Endothelial cell of umbilical vein (primary cell): ENCODE measurements around the gene CERS2. TPM values are rescaled to one million over a fixed set of nuclear protein-coding genes. Genes with fewer than 3 reads are reported as not detected.

ENCODE experiments used
- BruUV-seq: library from RNA; stranded (reverse); fragments of 400-500 nt; replicated peaks from 2 replicates; lab custom pipeline; 2021; lab: Mats Ljungman, UMichigan
- CTCF ChIA-PET: fragments of 300-600, 350-600 bp; sonication (Branson Sonifier 250); formaldehyde crosslinking; loops from one replicate; lab custom pipeline; 2021; ENCODE audit warnings: antibody characterized with exemption, inconsistent platforms; lab: Charles Lee
- POLR2A ChIA-PET: fragments of 300-600, 350-600 bp; sonication (Branson Sonifier 250); formaldehyde crosslinking; loops from one replicate; lab custom pipeline; 2021; ENCODE audit warnings: antibody characterized with exemption, inconsistent platforms; lab: Charles Lee
- DNase-seq: peaks from one replicate; pipeline ENCODE4 v3.0.0-alpha.2; 2011; ENCODE audit warnings: low read depth, low spot score
- FAIRE-seq: peaks from 2 replicates; lab custom pipeline; 2011; peaks lifted over from hg19 to GRCh38; lab: Jason Lieb, UNC
- H2AFZ ChIP-seq: 2 replicates; pipeline ENCODE4 v1.6.0; 2012; ENCODE audit warnings: low read depth, low read length, control low read depth, inconsistent platforms
- H3K27ac ChIP-seq: 2 replicates; pipeline ENCODE4 v1.5.1; 2011; ENCODE audit warnings: low read depth, mild to moderate bottlenecking, control low read depth, low read length, moderate library complexity; ENCODE audit not compliant: insufficient read depth
- H3K27me3 ChIP-seq, 2 experiments: 2 replicates each; pipeline versions ENCODE4 v1.6.0 to v1.6.1; 2011; ENCODE audit warnings: low read length in 2 of 2, mixed read lengths in 1 of 2; ENCODE audit not compliant: control insufficient read depth in 2 of 2, insufficient read depth in 2 of 2
- H3K36me3 ChIP-seq, 2 experiments: 2 replicates in 1 of 2; 3 replicates in 1 of 2; pipeline ENCODE4 v1.5.1; 2011; ENCODE audit warnings: low read length in 2 of 2, mild to moderate bottlenecking in 1 of 2, moderate library complexity in 1 of 2; ENCODE audit not compliant: control insufficient read depth in 2 of 2, insufficient read depth in 2 of 2; ENCODE audit errors: extremely low read depth in 1 of 2
- H3K4me1 ChIP-seq: 3 replicates; pipeline ENCODE4 v1.5.1; 2011; ENCODE audit warnings: mild to moderate bottlenecking, low read length; ENCODE audit not compliant: control insufficient read depth, insufficient read depth; ENCODE audit errors: extremely low read depth
- H3K4me2 ChIP-seq: 2 replicates; pipeline ENCODE4 v1.6.1; 2011; ENCODE audit warnings: low read length, control low read depth, mixed read lengths; ENCODE audit not compliant: insufficient read depth
- H3K4me3 ChIP-seq, 3 experiments: fragments of 200-600 bp in 1 of 3; sonication (generic), shearing (Covaris generic) in 1 of 3; replicated peaks in 1 of 3; 2 replicates each; pipeline ENCODE4 v1.5.1; 2011 to 2016; ENCODE audit warnings: control low read depth in 3 of 3, low read length in 3 of 3, mild to moderate bottlenecking in 2 of 3, inconsistent platforms in 1 of 3, low read depth in 1 of 3, moderate library complexity in 1 of 3; ENCODE audit not compliant: insufficient read depth in 1 of 3
- H3K79me2 ChIP-seq: 2 replicates; pipeline ENCODE4 v1.6.0; 2012; ENCODE audit warnings: low read length, inconsistent platforms; ENCODE audit not compliant: control insufficient read depth, insufficient read depth
- H3K9ac ChIP-seq: replicated peaks from 2 replicates; pipeline ENCODE3; 2011; ENCODE audit warnings: low read length, control low read depth; ENCODE audit not compliant: insufficient read depth; ENCODE audit errors: extremely low read depth
- H3K9me1 ChIP-seq: replicated peaks from 3 replicates; pipeline ENCODE4 v1.6.0; 2011; ENCODE audit warnings: mild to moderate bottlenecking, low read length; ENCODE audit not compliant: control insufficient read depth, insufficient read depth; ENCODE audit errors: extremely low read depth
- H3K9me3 ChIP-seq: replicated peaks from 2 replicates; pipeline ENCODE4 v1.5.1; 2012; ENCODE audit warnings: low read length, inconsistent platforms; ENCODE audit not compliant: control insufficient read depth, insufficient read depth
- H4K20me1 ChIP-seq: replicated peaks from 2 replicates; pipeline ENCODE3; 2011; ENCODE audit warnings: mild to moderate bottlenecking, low read length; ENCODE audit not compliant: control insufficient read depth, insufficient read depth; ENCODE audit errors: extremely low read depth
- EZH2 ChIP-seq: IDR thresholded peaks from 2 replicates; pipeline ENCODE4 v1.6.1; 2012; ENCODE audit warnings: borderline replicate concordance, low read depth, mild to moderate bottlenecking, moderate library complexity, low read length, inconsistent platforms; ENCODE audit not compliant: severe bottlenecking
- FOS ChIP-seq: IDR thresholded peaks from 2 replicates; pipeline ENCODE4 v1.6.1; 2011; ENCODE audit warnings: mild to moderate bottlenecking, low read length, moderate library complexity, borderline replicate concordance; ENCODE audit not compliant: insufficient read depth
- GATA2 ChIP-seq: IDR thresholded peaks from 2 replicates; pipeline ENCODE4 v1.7.0; 2011; ENCODE audit warnings: low read depth, mild to moderate bottlenecking, moderate library complexity, mixed read lengths, low read length; ENCODE audit not compliant: insufficient read length, insufficient read depth
- JUN ChIP-seq: IDR thresholded peaks from 2 replicates; pipeline ENCODE4 v1.6.1; 2011; ENCODE audit warnings: borderline replicate concordance, low read depth; ENCODE audit not compliant: insufficient read length, insufficient read depth
- MYC ChIP-seq: IDR thresholded peaks from one replicate; pipeline ENCODE4 v1.6.1; 2011; ENCODE audit warnings: mild to moderate bottlenecking, low read depth, low read length
- POLR2A ChIP-seq: IDR thresholded peaks from 2 replicates; pipeline ENCODE4 v1.6.1; 2012; ENCODE audit warnings: low read depth, mild to moderate bottlenecking, control low read depth, low read length
- POLR2AphosphoS5 ChIP-seq: IDR thresholded peaks from 2 replicates; pipeline ENCODE4 v1.6.1; 2012; ENCODE audit warnings: low read depth, mild to moderate bottlenecking, control low read depth, low read length, moderate library complexity; ENCODE audit not compliant: insufficient read depth
- dilution Hi-C: fragments of 300-500 bp; cut with MboI; formaldehyde crosslinking; loops from one replicate; pipeline ENCODE4 v1.15.0; 2019; ENCODE audit warnings: low sequenced_read_pairs; ENCODE audit not compliant: extremely low pct_ligation_motif_present
- intact Hi-C: fragments of 100-400 bp; cut with micrococcal nuclease; formaldehyde crosslinking; loops from one replicate; pipeline ENCODE4 v1.10.0; 2022
- polyA plus RNA-seq, 4 experiments: library from polyadenylated mRNA; depleted of rRNA in 3 of 4; stranded (reverse) in 3 of 4; unstranded in 1 of 4; fragments of >200 nt; gene quantifications; 2 replicates each; pipeline versions ENCODE4 v1.2.1 to v1.2.3, GENCODE V29; 2011 to 2012; ENCODE audit warnings: missing spikeins in 1 of 4
- total RNA-seq: library from RNA; stranded (reverse); gene quantifications from 2 replicates; pipeline ENCODE4 v1.2.3, GENCODE V29; 2021
- TF ChIP-seq, protein P1 (sequence below): IDR thresholded peaks from 2 replicates; pipeline ENCODE4 v1.6.1; 2011; ENCODE audit not compliant: insufficient read depth, insufficient read length
- TF ChIP-seq, protein P2 (sequence below), 2 donors: IDR thresholded peaks; 1 replicate in 1 of 2; 2 replicates in 1 of 2; pipeline ENCODE4 v1.5.1; 2011; ENCODE audit warnings: low read length in 2 of 2, mild to moderate bottlenecking in 2 of 2, moderate library complexity in 2 of 2, control low read depth in 1 of 2, inconsistent platforms in 1 of 2, low read depth in 1 of 2; ENCODE audit not compliant: insufficient read depth in 1 of 2; ENCODE audit errors: extremely low read depth in 1 of 2

CERS2 gene
- total and polyA plus RNA-seq, 2 donors (not counting 3 experiments of a cell fraction or from before 2014, with no cell fraction given), result 143 to 155 TPM

DNA sequence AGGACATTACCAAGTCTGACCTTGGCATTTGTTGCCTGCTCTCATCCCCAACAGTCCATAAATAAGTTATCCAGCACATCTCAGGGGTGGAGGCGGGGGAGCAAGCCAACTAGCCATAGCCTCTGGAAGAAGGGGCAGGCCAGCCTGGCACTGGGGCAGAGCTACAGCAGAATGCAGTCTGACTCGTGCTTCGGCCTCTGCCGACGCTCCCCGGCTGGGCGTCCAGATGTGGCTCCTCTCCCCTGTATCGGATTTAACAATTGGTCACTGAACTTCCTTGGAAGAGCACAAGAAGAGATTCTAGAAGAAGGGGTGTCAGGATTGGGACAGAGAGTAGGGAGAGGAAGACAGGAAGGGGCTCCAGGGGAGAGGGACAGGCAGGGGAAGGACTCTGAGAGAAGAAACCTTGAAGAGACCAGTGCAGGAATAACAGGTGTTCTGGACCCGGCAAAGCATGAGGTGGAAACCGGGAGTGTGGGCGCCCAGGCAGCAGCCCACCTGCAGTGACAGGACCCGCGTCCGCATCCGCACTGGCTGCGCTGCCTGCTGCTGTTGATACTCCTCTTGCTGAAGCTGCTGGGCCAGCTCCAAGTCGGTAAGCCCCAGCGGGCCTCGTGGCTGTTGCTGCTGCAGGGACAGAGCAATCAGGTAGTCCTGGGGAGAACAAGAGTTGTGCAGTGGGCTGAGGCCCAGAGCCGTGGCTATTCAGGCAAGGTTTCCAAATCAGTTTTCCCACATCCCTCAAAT lies 22.7 kb upstream of the CERS2 start:
- Histone ChIP-seq H4K20me1 (no peaks in the 10 kb centered on the region), H3K9me3 (no peaks in the 10 kb centered on the region), H3K36me3 (peaks cover 0 to 11% of the 10 kb centered on the region in 2 experiments), H2AFZ (no peak overlapping the region), H3K4me2 (no peak overlapping the region), H3K27me3 (no peaks in the 10 kb centered on the region), H3K79me2 (no peaks in the 10 kb centered on the region), H3K4me3 (no peak overlapping the region), H3K27ac (no peak overlapping the region), H3K4me1 (peaks cover 11% of the 10 kb centered on the region), H3K9me1 (no peaks in the 10 kb centered on the region), H3K9ac (no peak overlapping the region)
- CTCF ChIA-PET, result interaction anchor here (1.1 to 12.3 kb wide), 7 partner anchors 9 to 742 kb away, joined by 3 to 278 read pairs (median 8); partner anchors contain the start of genes ANXA9, CERS2 and MINDY1
- DNase-seq (no peak), FAIRE-seq (no peak)
- no peak for TF ChIP-seq MYC
- TF ChIP-seq POLR2A, result no peak
- TF ChIP-seq EZH2, result no peak
- no peak for TF ChIP-seq GATA2
- no peak for TF ChIP-seq JUN
- TF ChIP-seq, protein P1, sequence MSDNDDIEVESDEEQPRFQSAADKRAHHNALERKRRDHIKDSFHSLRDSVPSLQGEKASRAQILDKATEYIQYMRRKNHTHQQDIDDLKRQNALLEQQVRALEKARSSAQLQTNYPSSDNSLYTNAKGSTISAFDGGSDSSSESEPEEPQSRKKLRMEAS, result no peak
- TF ChIP-seq POLR2AphosphoS5, result no peak
- TF ChIP-seq FOS, result no peak
- TF ChIP-seq, protein P2, sequence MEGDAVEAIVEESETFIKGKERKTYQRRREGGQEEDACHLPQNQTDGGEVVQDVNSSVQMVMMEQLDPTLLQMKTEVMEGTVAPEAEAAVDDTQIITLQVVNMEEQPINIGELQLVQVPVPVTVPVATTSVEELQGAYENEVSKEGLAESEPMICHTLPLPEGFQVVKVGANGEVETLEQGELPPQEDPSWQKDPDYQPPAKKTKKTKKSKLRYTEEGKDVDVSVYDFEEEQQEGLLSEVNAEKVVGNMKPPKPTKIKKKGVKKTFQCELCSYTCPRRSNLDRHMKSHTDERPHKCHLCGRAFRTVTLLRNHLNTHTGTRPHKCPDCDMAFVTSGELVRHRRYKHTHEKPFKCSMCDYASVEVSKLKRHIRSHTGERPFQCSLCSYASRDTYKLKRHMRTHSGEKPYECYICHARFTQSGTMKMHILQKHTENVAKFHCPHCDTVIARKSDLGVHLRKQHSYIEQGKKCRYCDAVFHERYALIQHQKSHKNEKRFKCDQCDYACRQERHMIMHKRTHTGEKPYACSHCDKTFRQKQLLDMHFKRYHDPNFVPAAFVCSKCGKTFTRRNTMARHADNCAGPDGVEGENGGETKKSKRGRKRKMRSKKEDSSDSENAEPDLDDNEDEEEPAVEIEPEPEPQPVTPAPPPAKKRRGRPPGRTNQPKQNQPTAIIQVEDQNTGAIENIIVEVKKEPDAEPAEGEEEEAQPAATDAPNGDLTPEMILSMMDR (IDR thresholded peaks at IDR 0.05; ENCODE audit: extremely low read depth in 1 of 2, insufficient read depth in 1 of 2, low read depth in 1 of 2, low read length in 2 of 2), result no peak
- dilution Hi-C loops (no loop called here), intact Hi-C loops (no loop called here)
- POLR2A ChIA-PET, result interaction anchor here (0.8 kb wide), 1 partner anchor 9 kb away, joined by 3 read pairs; the partner anchor contains the start of gene MINDY1
- BruUV-seq, result no TSS peak
